Measurements from ENCODE around the gene KAZALD1.

Gene KAZALD1

DNA sequence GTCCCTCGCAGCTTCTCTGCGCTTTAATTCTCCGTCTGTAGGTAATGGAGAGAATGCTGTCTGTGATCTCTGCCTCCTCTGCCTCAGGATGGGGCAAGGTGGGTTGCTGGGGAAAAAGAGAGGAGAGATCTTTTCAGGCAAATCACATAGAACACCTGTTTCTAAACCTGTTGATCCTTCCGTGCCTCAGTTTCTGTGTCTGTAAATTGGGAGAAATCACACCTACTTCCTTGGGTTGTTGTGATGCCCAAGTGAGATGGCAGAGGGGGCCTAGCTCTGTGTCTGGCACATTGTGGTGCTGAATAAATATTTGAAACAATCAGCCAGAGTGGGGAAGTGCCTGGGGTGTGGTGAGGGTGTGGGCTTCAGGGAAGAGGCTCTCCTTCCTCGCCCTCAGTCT is 28.8 kb downstream of the KAZALD1 start:
- Histone ChIP-seq H3K4me3 (ENCODE audit: low read depth, low read length, poor library complexity, severe bottlenecking) (no peak overlapping the region), H4K20me1 (ENCODE audit: insufficient read depth, low read length) (no peaks in the 10 kb centered on the region), H3K27ac (ENCODE audit: low read depth, low read length, poor library complexity, severe bottlenecking) (no peak overlapping the region), H3K36me3 (ENCODE audit: insufficient read depth, low read length) (no peaks in the 10 kb centered on the region), H3K9ac (ENCODE audit: low read length) (no peak overlapping the region), H3K27me3 (ENCODE audit: insufficient read depth, low read length) (no peaks in the 10 kb centered on the region), H3K9me2 (ENCODE audit: low read depth, low read length) (no peaks in the 10 kb centered on the region), H3K79me2 (ENCODE audit: insufficient read depth, low read length) (no peaks in the 10 kb centered on the region), H3F3A (ENCODE audit: insufficient read depth, low read length) (no peaks in the 10 kb centered on the region), H2AFZ (ENCODE audit: low read length) (no peak overlapping the region), H3K4me2 (ENCODE audit: low read length) (no peak overlapping the region), H3K9me3 (ENCODE audit: low read length) (no peaks in the 10 kb centered on the region), H3K4me1 (ENCODE audit: insufficient read depth, low read length, severe bottlenecking) (no peaks in the 10 kb centered on the region)
- no peak for TF ChIP-seq EZH2 (IDR thresholded peaks at IDR 0.05; ENCODE audit: borderline replicate concordance, low read length)
- TF ChIP-seq, protein P1, sequence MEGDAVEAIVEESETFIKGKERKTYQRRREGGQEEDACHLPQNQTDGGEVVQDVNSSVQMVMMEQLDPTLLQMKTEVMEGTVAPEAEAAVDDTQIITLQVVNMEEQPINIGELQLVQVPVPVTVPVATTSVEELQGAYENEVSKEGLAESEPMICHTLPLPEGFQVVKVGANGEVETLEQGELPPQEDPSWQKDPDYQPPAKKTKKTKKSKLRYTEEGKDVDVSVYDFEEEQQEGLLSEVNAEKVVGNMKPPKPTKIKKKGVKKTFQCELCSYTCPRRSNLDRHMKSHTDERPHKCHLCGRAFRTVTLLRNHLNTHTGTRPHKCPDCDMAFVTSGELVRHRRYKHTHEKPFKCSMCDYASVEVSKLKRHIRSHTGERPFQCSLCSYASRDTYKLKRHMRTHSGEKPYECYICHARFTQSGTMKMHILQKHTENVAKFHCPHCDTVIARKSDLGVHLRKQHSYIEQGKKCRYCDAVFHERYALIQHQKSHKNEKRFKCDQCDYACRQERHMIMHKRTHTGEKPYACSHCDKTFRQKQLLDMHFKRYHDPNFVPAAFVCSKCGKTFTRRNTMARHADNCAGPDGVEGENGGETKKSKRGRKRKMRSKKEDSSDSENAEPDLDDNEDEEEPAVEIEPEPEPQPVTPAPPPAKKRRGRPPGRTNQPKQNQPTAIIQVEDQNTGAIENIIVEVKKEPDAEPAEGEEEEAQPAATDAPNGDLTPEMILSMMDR (IDR thresholded peaks at IDR 0.05; ENCODE audit: low read length), result no peak

- H3K27ac ChIP-seq (ENCODE audit: low read depth, low read length, poor library complexity, severe bottlenecking), result no peak overlapping the region
- no peaks in the 10 kb centered on the region for H3K9me2 ChIP-seq (ENCODE audit: low read depth, low read length)
- no peak overlapping the region for H3K4me2 ChIP-seq (ENCODE audit: low read length)
- H3K36me3 ChIP-seq (ENCODE audit: insufficient read depth, low read length), result no peaks in the 10 kb centered on the region
- H3K9ac ChIP-seq (ENCODE audit: low read length), result no peak overlapping the region
- no peaks in the 10 kb centered on the region for H3K9me3 ChIP-seq (ENCODE audit: low read length)
- no peaks in the 10 kb centered on the region for H3K27me3 ChIP-seq (ENCODE audit: insufficient read depth, low read length)
- H3K4me3 ChIP-seq (ENCODE audit: low read depth, low read length, poor library complexity, severe bottlenecking), result no peak overlapping the region
- H2AFZ ChIP-seq (ENCODE audit: low read length), result no peak overlapping the region
- no peaks in the 10 kb centered on the region for H3K4me1 ChIP-seq (ENCODE audit: insufficient read depth, low read length, severe bottlenecking)
- no peaks in the 10 kb centered on the region for H3K79me2 ChIP-seq (ENCODE audit: insufficient read depth, low read length)
- TF ChIP-seq, protein P1 (IDR thresholded peaks at IDR 0.05; ENCODE audit: low read length), result no peak
- TF ChIP-seq EZH2 (IDR thresholded peaks at IDR 0.05; ENCODE audit: borderline replicate concordance, low read length), result no peak
- H3F3A ChIP-seq (ENCODE audit: insufficient read depth, low read length), result no peaks in the 10 kb centered on the region
- H4K20me1 ChIP-seq (ENCODE audit: insufficient read depth, low read length), result no peaks in the 10 kb centered on the region
Measured at GRCh38 chr10:101091546-101092290, 29.9 kb downstream of the KAZALD1 start.

DNA sequence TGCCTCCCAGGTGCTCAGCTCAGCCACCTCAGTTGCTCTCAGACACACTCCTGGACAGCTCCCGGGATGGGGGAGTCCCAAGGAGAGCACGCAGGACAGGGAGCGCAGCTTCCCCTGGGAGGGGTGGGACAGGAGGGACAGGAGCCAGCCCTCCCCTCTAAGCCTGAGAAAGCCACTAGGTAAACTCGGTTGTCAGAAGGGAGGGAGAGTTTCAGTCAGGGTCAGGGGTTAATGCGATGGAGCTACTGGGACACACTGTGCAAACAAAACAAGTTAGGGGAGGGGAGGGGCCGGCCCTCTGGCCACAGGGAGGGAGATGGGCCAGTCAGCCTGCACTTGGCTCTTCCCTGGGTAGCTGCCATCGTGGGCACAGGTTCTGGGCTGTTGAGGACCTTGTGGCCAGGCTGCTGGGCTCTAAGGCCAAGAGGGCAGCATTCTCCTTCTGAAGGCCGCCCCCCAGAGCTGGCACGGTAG is 31.1 kb downstream of the KAZALD1 start:
- H3F3A ChIP-seq (ENCODE audit: insufficient read depth, low read length), result no peaks in the 10 kb centered on the region
- H3K27me3 ChIP-seq (ENCODE audit: insufficient read depth, low read length), result no peaks in the 10 kb centered on the region
- H3K79me2 ChIP-seq (ENCODE audit: insufficient read depth, low read length), result no peaks in the 10 kb centered on the region
- no peak overlapping the region for H3K27ac ChIP-seq (ENCODE audit: low read depth, low read length, poor library complexity, severe bottlenecking)
- H2AFZ ChIP-seq (ENCODE audit: low read length), result no peak overlapping the region
- H3K4me1 ChIP-seq (ENCODE audit: insufficient read depth, low read length, severe bottlenecking), result no peaks in the 10 kb centered on the region
- TF ChIP-seq, protein P1 (IDR thresholded peaks at IDR 0.05; ENCODE audit: low read length), result no peak
- no peak for TF ChIP-seq EZH2 (IDR thresholded peaks at IDR 0.05; ENCODE audit: borderline replicate concordance, low read length)
- H3K36me3 ChIP-seq (ENCODE audit: insufficient read depth, low read length), result no peaks in the 10 kb centered on the region
- no peak overlapping the region for H3K4me2 ChIP-seq (ENCODE audit: low read length)
- no peak overlapping the region for H3K9ac ChIP-seq (ENCODE audit: low read length)
- H3K9me3 ChIP-seq (ENCODE audit: low read length), result no peaks in the 10 kb centered on the region
- H3K4me3 ChIP-seq (ENCODE audit: low read depth, low read length, poor library complexity, severe bottlenecking), result no peak overlapping the region
- no peaks in the 10 kb centered on the region for H3K9me2 ChIP-seq (ENCODE audit: low read depth, low read length)
- no peaks in the 10 kb centered on the region for H4K20me1 ChIP-seq (ENCODE audit: insufficient read depth, low read length)

Data from OCI-LY1 (cell line).